Mesothelial cell of epicardium (in vitro differentiated cells): ENCODE results near the gene ARVCF. TPM values are rescaled to one million over a fixed set of nuclear protein-coding genes. Genes with fewer than 3 reads are reported as not detected.

Experiments
- DNase-seq, 2 experiments: peaks; one replicate each; pipeline ENCODE4 v3.0.0; 2021; ENCODE audit warnings: low spot score in 2 of 2; ENCODE audit not compliant: unreplicated experiment in 2 of 2
- H3K27ac Mint-ChIP-seq: 2 replicates; pipeline ENCODE4 v1.8.0; 2021; ENCODE audit warnings: mixed read lengths
- H3K27me3 Mint-ChIP-seq: 2 replicates; pipeline ENCODE4 v1.8.0; 2021; ENCODE audit warnings: low read depth, mixed read lengths
- H3K36me3 Mint-ChIP-seq: 2 replicates; pipeline ENCODE4 v1.8.0; 2021; ENCODE audit warnings: mixed read lengths
- H3K4me1 Mint-ChIP-seq: 2 replicates; pipeline ENCODE4 v1.8.0; 2021; ENCODE audit warnings: mixed read lengths
- H3K4me3 Mint-ChIP-seq: 2 replicates; pipeline ENCODE4 v1.8.0; 2021; ENCODE audit warnings: mild to moderate bottlenecking, moderate library complexity, mixed read lengths
- H3K9me3 Mint-ChIP-seq: 2 replicates; pipeline ENCODE4 v1.8.0; 2021; ENCODE audit warnings: mixed read lengths
- total RNA-seq: library from RNA; stranded (reverse); gene quantifications from 3 replicates; pipeline ENCODE4 v1.2.1, GENCODE V29; 2021
- TF ChIP-seq, protein P1 (sequence below): fragments of 200-600 bp; sonication (generic); IDR thresholded peaks from one replicate; pipeline ENCODE4 v1.5.0; 2021; ENCODE audit warnings: antibody characterized with exemption; ENCODE audit not compliant: unreplicated experiment

Gene ARVCF
- total RNA-seq, 1 donor from 2014 or later, result 41.2 TPM

GRCh38 chr22:20035375-20036083 is 18.9 kb upstream of the ARVCF start:
- Mint-ChIP-seq H3K9me3 (no peaks in the 10 kb centered on the region), H3K27me3 (no peaks in the 10 kb centered on the region), H3K36me3 (no peaks in the 10 kb centered on the region), H3K27ac (no peak overlapping the region), H3K4me3 (no peak overlapping the region), H3K4me1 (no peaks in the 10 kb centered on the region)
- no peak for DNase-seq
- TF ChIP-seq, protein P1, sequence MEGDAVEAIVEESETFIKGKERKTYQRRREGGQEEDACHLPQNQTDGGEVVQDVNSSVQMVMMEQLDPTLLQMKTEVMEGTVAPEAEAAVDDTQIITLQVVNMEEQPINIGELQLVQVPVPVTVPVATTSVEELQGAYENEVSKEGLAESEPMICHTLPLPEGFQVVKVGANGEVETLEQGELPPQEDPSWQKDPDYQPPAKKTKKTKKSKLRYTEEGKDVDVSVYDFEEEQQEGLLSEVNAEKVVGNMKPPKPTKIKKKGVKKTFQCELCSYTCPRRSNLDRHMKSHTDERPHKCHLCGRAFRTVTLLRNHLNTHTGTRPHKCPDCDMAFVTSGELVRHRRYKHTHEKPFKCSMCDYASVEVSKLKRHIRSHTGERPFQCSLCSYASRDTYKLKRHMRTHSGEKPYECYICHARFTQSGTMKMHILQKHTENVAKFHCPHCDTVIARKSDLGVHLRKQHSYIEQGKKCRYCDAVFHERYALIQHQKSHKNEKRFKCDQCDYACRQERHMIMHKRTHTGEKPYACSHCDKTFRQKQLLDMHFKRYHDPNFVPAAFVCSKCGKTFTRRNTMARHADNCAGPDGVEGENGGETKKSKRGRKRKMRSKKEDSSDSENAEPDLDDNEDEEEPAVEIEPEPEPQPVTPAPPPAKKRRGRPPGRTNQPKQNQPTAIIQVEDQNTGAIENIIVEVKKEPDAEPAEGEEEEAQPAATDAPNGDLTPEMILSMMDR, result no peak

DNA sequence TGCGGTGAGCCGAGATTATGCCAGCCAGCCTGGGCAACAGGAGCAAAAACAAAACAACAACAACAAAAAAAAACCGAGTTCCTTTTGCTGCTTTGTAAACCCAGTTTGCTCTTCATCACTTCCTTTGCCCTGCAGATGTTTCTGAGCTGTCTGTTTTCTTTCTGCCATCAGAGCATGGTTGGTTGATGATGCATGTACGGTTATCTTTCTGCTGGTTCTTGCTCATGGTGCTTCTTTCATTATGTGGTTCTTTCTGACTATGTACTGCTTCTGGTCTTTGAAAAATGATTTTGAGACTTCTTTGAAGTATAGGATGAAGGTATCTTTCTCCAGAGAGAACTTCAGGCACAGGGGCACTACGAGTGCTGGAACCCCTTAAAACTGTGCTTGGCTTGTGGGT is 17.5 kb upstream of the ARVCF start:
- Mint-ChIP-seq H3K4me3 (no peak overlapping the region), H3K27me3 (no peaks in the 10 kb centered on the region), H3K36me3 (no peaks in the 10 kb centered on the region), H3K9me3 (no peaks in the 10 kb centered on the region), H3K4me1 (no peaks in the 10 kb centered on the region), H3K27ac (no peak overlapping the region)
- TF ChIP-seq, protein P1, result no peak
- no peak for DNase-seq

GRCh38 chr22:20033045-20033706 is 16.6 kb upstream of the ARVCF start:
- no peaks in the 10 kb centered on the region for H3K27me3 Mint-ChIP-seq
- H3K4me1 Mint-ChIP-seq, result no peaks in the 10 kb centered on the region
- DNase-seq, result no peak
- no peak overlapping the region for H3K27ac Mint-ChIP-seq
- TF ChIP-seq, protein P1, result no peak
- H3K36me3 Mint-ChIP-seq, result no peaks in the 10 kb centered on the region
- H3K4me3 Mint-ChIP-seq, result no peak overlapping the region
- H3K9me3 Mint-ChIP-seq, result no peaks in the 10 kb centered on the region

GRCh38 chr22:20032407-20032991 is 15.9 kb upstream of the ARVCF start:
- H3K4me1 Mint-ChIP-seq, result no peaks in the 10 kb centered on the region
- H3K36me3 Mint-ChIP-seq, result no peaks in the 10 kb centered on the region
- TF ChIP-seq, protein P1, result no peak
- no peaks in the 10 kb centered on the region for H3K27me3 Mint-ChIP-seq
- no peak for DNase-seq
- no peaks in the 10 kb centered on the region for H3K9me3 Mint-ChIP-seq
- H3K4me3 Mint-ChIP-seq, result no peak overlapping the region
- H3K27ac Mint-ChIP-seq, result no peak overlapping the region

DNA sequence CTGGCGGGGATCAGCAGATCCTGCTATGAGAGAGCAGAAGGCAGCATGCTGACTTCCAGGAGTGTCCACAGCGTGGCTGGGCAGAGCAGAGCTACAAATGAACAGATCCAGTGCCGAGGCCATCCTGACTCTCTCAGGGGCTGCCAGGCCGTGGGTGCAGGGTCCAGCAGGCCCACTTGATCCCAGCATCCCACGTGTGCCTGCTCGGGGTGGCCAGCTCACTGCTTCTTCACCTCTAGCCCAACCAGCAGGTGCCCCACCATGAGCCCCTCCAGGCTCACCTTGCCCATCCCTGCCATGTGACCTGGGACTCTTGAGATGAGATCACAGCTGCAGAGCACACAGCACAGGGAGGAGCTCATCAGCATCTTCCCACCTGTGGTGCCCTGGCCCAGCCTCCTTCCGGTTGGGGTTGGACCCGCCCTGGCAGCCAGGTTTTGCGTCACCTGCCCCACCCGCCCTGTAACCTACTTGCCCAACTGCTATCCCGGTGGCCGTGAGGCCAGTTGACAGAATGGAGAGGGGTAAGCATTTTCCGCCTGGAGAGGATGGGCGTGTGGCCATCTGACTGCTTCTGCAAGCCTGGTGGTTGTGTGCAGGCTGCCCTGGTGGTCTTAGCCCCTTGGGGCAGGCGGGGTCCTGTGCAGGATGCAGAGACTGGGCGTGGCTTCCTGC is 15.2 kb upstream of the ARVCF start:
- Mint-ChIP-seq H3K4me1 (no peaks in the 10 kb centered on the region), H3K27me3 (no peaks in the 10 kb centered on the region), H3K4me3 (no peak overlapping the region), H3K27ac (no peak overlapping the region), H3K36me3 (no peaks in the 10 kb centered on the region), H3K9me3 (no peaks in the 10 kb centered on the region)
- DNase-seq, result no peak
- TF ChIP-seq, protein P1, result no peak
